ENCODE data around the gene EFCAB12.

DNA sequence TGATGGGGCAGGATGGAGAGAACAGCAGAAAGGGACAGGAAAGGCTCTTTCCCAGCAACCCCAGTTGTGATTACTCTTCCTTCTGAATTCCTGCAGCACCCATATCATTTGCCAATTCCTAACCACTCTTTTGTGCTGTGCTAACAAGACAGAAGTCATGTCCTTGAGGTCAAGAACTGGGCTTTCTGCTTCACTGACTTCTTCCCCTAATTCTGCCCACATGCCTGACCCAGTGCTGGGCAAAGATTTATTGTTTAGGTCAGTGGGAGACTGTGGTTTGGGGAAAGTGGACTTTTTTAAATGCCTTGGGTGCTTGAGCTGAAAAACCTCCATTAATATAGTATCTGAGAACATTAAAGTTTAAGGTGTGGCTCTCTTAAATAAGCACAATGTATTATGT is 4.2 kb upstream of the EFCAB12 start:
- TF ChIP-seq YY1 (IDR thresholded peaks at IDR 0.05; ENCODE audit: insufficient read depth, insufficient read length), result no peak
- TF ChIP-seq ZNF274 (IDR thresholded peaks at IDR 0.05; ENCODE audit: low read depth, low read length), result no peak
- TF ChIP-seq SUZ12 (IDR thresholded peaks at IDR 0.05; ENCODE audit: extremely low read depth, insufficient read depth, insufficient read length), result no peak
